T-helper 17 cell (primary cell): ENCODE results near the gene MINDY4B. TPM values are rescaled to one million over a fixed set of nuclear protein-coding genes. Genes with fewer than 3 reads are reported as not detected.

Experiments used
- ATAC-seq: fragments of 150-1000 bp; cut with Tn5 transposase; 2 replicates; pipeline ENCODE4 v1.10.0; 2021; ENCODE audit warnings: mild to moderate bottlenecking, moderate library complexity
- DNase-seq, 3 donors: peaks; one replicate each; pipeline versions ENCODE4 v3.0.0 to v3.0.0-alpha.2; 2020 to 2021
- H3K9me3 ChIP-seq: one replicate; pipeline ENCODE4 v1.7.0; 2013; ENCODE audit warnings: low read length, mild to moderate bottlenecking; ENCODE audit not compliant: control insufficient read depth, poor library complexity, severe bottlenecking
- H3K27ac Mint-ChIP-seq: one replicate; pipeline ENCODE4 v1.8.0; 2022; ENCODE audit warnings: mild to moderate bottlenecking, moderate library complexity, mixed read lengths
- H3K27me3 Mint-ChIP-seq: one replicate; pipeline ENCODE4 v1.8.0; 2022; ENCODE audit warnings: mixed read lengths
- H3K36me3 Mint-ChIP-seq: one replicate; pipeline ENCODE4 v1.8.0; 2022; ENCODE audit warnings: low read depth, mixed read lengths
- H3K4me1 Mint-ChIP-seq: one replicate; pipeline ENCODE4 v1.8.0; 2022; ENCODE audit warnings: mild to moderate bottlenecking, mixed read lengths
- H3K4me3 Mint-ChIP-seq: one replicate; pipeline ENCODE4 v1.8.0; 2022; ENCODE audit warnings: mild to moderate bottlenecking, moderate library complexity, mixed read lengths
- total RNA-seq, 4 donors: library from RNA in 2 of 4; stranded (reverse) in 2 of 4; gene quantifications; one replicate each; pipeline ENCODE4 v1.2.3 and lab custom pipeline; 2022 to 2026

Gene MINDY4B
- total RNA-seq, 2 donors from 2014 or later = not detected

- H3K4me1 Mint-ChIP-seq = peaks cover 2% of the 10 kb centered on the region
- peaks cover 2% of the 10 kb centered on the region for H3K36me3 Mint-ChIP-seq
- no peak overlapping the region for H3K4me3 Mint-ChIP-seq
These were observed 79.3 kb downstream of the MINDY4B start for GRCh38 chr3:150825916-150826377.

DNA sequence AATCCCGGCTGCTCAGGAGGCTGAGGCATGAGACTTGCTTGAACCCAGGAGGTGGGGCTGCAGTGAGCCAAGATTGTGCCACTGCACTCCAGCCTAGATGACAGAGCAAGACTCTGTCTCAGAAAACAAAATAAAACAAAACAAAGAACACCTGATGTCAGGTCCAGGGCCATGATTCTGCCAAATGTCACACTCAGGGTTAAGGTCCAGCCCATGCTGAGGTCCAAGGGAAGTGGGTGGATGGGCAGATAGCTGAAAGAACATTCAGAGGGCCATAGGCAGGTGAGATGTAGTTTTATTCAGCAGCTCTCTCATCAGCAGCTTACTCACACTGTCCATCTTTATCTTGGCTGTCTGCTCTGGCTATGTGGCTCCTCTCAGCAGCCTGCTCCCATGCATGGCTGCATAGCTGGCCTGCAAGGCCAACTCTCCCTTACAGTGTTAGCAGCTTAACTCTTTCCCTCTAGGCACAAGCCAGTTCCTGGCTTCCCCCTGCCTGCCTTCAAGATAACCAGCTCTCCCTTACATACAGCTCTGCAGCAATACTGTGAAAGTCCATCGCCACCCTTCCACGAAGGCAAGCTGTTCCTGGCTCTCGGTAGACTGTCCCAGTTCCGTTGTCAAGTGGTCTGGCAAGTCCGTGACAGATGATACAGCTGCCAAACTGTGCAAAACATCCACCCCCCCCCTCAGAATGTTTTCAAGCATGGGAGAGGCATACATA lies 79.9 kb downstream of the MINDY4B start:
- DNase-seq (no peak), ATAC-seq (no peak)
- Mint-ChIP-seq H3K27me3 (peaks cover 43% of the 10 kb centered on the region), H3K36me3 (peaks cover 2% of the 10 kb centered on the region), H3K27ac (no peak overlapping the region), H3K4me3 (no peak overlapping the region), H3K4me1 (peaks cover 2% of the 10 kb centered on the region)
- H3K9me3 ChIP-seq = no peaks in the 10 kb centered on the region

More at GRCh38 chr3:150825916-150826377, 79.3 kb downstream of the MINDY4B start:
- DNase-seq (no peak), ATAC-seq (no peak)
- no peak overlapping the region for H3K27ac Mint-ChIP-seq
- peaks cover 43% of the 10 kb centered on the region for H3K27me3 Mint-ChIP-seq
- H3K9me3 ChIP-seq = no peaks in the 10 kb centered on the region

DNA sequence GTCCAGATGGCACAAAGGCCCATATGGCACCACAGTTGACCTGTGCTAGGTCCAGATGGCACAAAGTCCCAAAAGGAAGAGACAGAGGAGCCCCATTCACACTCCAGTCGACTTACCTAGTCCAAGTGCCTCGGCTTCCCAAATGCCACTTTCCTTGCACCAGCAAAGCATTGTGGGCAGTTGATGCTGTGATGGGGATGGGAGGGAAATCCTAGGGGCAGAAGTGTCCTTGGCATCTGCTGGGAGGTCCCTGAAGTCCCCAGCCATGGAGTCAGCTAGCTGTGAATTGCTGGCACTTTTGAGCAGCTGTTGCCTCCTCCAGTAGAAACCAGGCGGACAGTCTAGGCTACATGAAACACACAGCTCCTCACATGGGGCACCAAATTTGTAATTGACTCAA lies 82.0 kb downstream of the MINDY4B start:
- H3K27me3 Mint-ChIP-seq = peaks cover 36% of the 10 kb centered on the region

GRCh38 chr3:150822636-150823035 lies 82.6 kb downstream of the MINDY4B start:
- Mint-ChIP-seq H3K36me3 (peaks cover 2% of the 10 kb centered on the region), H3K4me1 (peaks cover 2% of the 10 kb centered on the region), H3K27me3 (peaks cover 34% of the 10 kb centered on the region)

More for the DNA sequence above, 82.0 kb downstream of the MINDY4B start:
- ATAC-seq (no peak), DNase-seq (no peak)
- Mint-ChIP-seq H3K4me3 (no peak overlapping the region), H3K36me3 (peaks cover 2% of the 10 kb centered on the region), H3K4me1 (peaks cover 2% of the 10 kb centered on the region), H3K27ac (no peak overlapping the region)
- H3K9me3 ChIP-seq = no peaks in the 10 kb centered on the region

More at GRCh38 chr3:150822636-150823035, 82.6 kb downstream of the MINDY4B start:
- ATAC-seq (no peak), DNase-seq (no peak)
- H3K27ac Mint-ChIP-seq = no peak overlapping the region
- no peaks in the 10 kb centered on the region for H3K9me3 ChIP-seq
- no peak overlapping the region for H3K4me3 Mint-ChIP-seq

Other genes starting within 250 kb of the MINDY4B start
- 1 to 10 TPM in 1 of 2 donors, under 1 TPM in 1; 0.92 to 1.6 TPM for gene ERICH6, start 201.5 kb downstream of the MINDY4B start, total RNA-seq
- 10 to 100 TPM; 44.2 to 70.9 TPM for gene SIAH2, start 142.3 kb downstream of the MINDY4B start, total RNA-seq
- gene CLRN1, start 67.3 kb upstream of the MINDY4B start, total RNA-seq = not detected
- 1 to 10 TPM; 1.8 to 6.2 TPM for gene MED12L, start 180.2 kb upstream of the MINDY4B start, total RNA-seq